Activated T-helper 17 cell treated with anti-CD3 and anti-CD28 coated beads, Interleukin-2, amount 50 U/mL, for 72 hours (primary cell): ENCODE results near the gene ARFIP1. TPM values are rescaled to one million over a fixed set of nuclear protein-coding genes. Genes with fewer than 3 reads are reported as not detected.
"Not testable (repeated sequence)": the region's sequence is repeated elsewhere in the genome, so short reads cannot be mapped to it uniquely, and the experiment has no call there.

Experiments used
- ATAC-seq: fragments of 150-1000 bp; cut with Tn5 transposase; replicated peaks from 2 replicates; pipeline ENCODE4 v1.10.0; 2021; ENCODE audit warnings: mild to moderate bottlenecking, moderate library complexity
- H3K27ac Mint-ChIP-seq: one replicate; pipeline ENCODE4 v1.8.0; 2022; ENCODE audit warnings: mixed read lengths
- H3K27me3 Mint-ChIP-seq: one replicate; pipeline ENCODE4 v1.8.0; 2022; ENCODE audit warnings: mixed read lengths
- H3K36me3 Mint-ChIP-seq: one replicate; pipeline ENCODE4 v1.8.0; 2022; ENCODE audit warnings: low read depth, mild to moderate bottlenecking, mixed read lengths
- H3K4me1 Mint-ChIP-seq: one replicate; pipeline ENCODE4 v1.8.0; 2022; ENCODE audit warnings: mixed read lengths
- H3K4me3 Mint-ChIP-seq: one replicate; pipeline ENCODE4 v1.8.0; 2022; ENCODE audit warnings: mild to moderate bottlenecking, mixed read lengths
- H3K9me3 Mint-ChIP-seq: one replicate; pipeline ENCODE4 v1.8.0; 2022; ENCODE audit warnings: mixed read lengths
- total RNA-seq, 2 donors: library from RNA; stranded (reverse); gene quantifications; one replicate each; pipeline ENCODE4 v1.2.3, GENCODE V29; 2022

Gene ARFIP1
- total RNA-seq, 2 donors from 2014 or later = 11.4 to 14.0 TPM

DNA sequence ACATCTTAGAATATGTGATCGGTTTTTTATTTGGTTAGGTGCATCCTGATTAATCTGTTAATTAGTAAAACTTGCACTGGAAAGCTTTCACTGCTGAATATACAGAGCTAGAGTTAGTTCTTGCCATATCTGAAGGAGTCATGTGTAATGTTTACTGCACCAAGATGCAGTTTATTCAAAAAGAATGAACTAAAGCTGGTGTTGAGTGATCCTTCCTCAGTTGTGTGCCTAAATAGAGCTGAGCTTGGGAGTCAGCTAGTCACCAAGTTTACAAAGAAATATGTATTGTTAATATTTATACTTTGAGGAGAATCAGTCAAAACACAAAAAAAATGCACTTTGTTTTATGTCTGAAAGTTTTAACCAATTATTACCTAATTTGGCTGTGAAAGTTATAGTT lies 102.2 kb downstream of the ARFIP1 start:
- H3K4me3 Mint-ChIP-seq = no peak overlapping the region
- H3K4me1 Mint-ChIP-seq = no peaks in the 10 kb centered on the region
- no peaks in the 10 kb centered on the region for H3K27me3 Mint-ChIP-seq
- peaks cover 26% of the 10 kb centered on the region for H3K36me3 Mint-ChIP-seq
- no peak for ATAC-seq
- H3K9me3 Mint-ChIP-seq = no peaks in the 10 kb centered on the region
- no peak overlapping the region for H3K27ac Mint-ChIP-seq

GRCh38 chr4:152885185-152885584 lies 105.4 kb downstream of the ARFIP1 start:
- Mint-ChIP-seq H3K4me3 (no peak overlapping the region), H3K27ac (no peak overlapping the region), H3K9me3 (no peaks in the 10 kb centered on the region), H3K4me1 (no peaks in the 10 kb centered on the region), H3K27me3 (no peaks in the 10 kb centered on the region), H3K36me3 (peaks cover 30% of the 10 kb centered on the region)
- no peak for ATAC-seq

- Mint-ChIP-seq H3K4me3 (no peak overlapping the region), H3K9me3 (no peaks in the 10 kb centered on the region), H3K4me1 (no peaks in the 10 kb centered on the region), H3K36me3 (peaks cover 33% of the 10 kb centered on the region), H3K27ac (no peak overlapping the region), H3K27me3 (no peaks in the 10 kb centered on the region)
- ATAC-seq = no peak
Measured at GRCh38 chr4:152886201-152886600, 106.4 kb downstream of the ARFIP1 start.

DNA sequence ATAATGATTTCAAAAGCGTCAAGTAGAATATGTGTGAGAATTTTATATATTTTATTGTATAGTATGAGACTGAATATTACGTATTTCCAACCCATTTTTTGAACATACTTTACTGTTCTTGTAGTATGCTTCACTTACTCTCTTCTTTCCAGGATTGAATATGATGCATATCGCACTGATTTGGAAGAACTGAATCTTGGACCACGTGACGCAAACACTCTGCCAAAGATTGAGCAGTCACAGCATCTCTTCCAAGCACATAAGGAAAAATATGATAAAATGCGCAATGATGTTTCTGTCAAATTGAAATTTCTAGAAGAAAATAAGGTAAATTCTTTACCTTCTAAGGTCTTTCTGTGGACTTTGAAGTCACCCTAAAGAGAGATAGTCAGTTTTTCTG lies 108.2 kb downstream of the ARFIP1 start:
- no peak for ATAC-seq

GRCh38 chr4:152892974-152893373 lies 113.2 kb downstream of the ARFIP1 start:
- Mint-ChIP-seq H3K27me3 (no peaks in the 10 kb centered on the region), H3K36me3 (peaks cover 50% of the 10 kb centered on the region), H3K4me1 (no peaks in the 10 kb centered on the region), H3K27ac (no peak overlapping the region), H3K9me3 (no peaks in the 10 kb centered on the region), H3K4me3 (no peak overlapping the region)
- ATAC-seq = no peak

More for the DNA sequence above, 108.2 kb downstream of the ARFIP1 start:
- Mint-ChIP-seq H3K9me3 (no peaks in the 10 kb centered on the region), H3K27me3 (no peaks in the 10 kb centered on the region), H3K4me3 (no peak overlapping the region), H3K36me3 (peaks cover 42% of the 10 kb centered on the region), H3K4me1 (no peaks in the 10 kb centered on the region), H3K27ac (no peak overlapping the region)

DNA sequence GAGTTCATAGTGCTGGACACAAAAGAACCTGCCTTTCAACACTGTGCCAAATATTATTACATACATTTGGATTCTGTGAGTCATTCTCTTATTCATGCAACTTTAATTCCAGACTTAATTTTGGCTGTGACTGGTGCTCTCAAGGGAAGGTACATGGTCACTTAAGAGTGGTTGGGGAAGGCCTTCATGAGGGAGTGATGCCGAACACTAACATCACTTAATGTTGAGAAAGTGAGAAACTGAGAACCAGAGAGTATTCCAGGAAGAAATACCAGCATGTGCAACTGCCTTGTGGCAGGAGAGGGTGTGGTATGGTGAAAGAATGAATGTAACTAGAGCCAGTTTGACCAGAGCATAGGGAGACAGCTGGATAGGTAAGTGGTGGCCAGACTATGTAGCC lies 114.9 kb downstream of the ARFIP1 start:
- Mint-ChIP-seq H3K27ac (no peak overlapping the region), H3K9me3 (no peaks in the 10 kb centered on the region), H3K4me3 (no peak overlapping the region), H3K27me3 (no peaks in the 10 kb centered on the region), H3K4me1 (no peaks in the 10 kb centered on the region), H3K36me3 (peaks cover 49% of the 10 kb centered on the region)
- no peak for ATAC-seq

DNA sequence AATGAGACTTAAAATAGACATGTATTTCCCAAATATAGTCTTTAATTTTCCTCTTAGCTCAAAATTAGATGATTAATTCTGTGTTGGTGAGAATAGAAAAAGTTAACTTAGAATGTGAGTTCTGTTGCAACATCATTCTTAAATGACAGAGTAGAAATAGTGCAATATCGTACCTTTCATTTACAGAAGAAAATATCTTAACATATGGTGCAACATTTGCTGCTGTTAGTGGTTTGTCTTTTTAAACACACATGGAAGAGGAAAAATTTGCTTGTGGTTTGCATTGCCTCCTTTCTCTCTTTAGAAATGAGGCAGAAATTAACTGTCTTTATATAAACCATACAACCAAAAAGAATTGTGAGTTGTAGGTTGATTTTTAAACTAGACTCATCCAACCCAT lies 117.1 kb downstream of the ARFIP1 start:
- ATAC-seq = no peak
- no peak overlapping the region for H3K27ac Mint-ChIP-seq
- no peaks in the 10 kb centered on the region for H3K4me1 Mint-ChIP-seq
- no peak overlapping the region for H3K4me3 Mint-ChIP-seq
- no peaks in the 10 kb centered on the region for H3K27me3 Mint-ChIP-seq
- no peaks in the 10 kb centered on the region for H3K9me3 Mint-ChIP-seq
- H3K36me3 Mint-ChIP-seq = peaks cover 33% of the 10 kb centered on the region

DNA sequence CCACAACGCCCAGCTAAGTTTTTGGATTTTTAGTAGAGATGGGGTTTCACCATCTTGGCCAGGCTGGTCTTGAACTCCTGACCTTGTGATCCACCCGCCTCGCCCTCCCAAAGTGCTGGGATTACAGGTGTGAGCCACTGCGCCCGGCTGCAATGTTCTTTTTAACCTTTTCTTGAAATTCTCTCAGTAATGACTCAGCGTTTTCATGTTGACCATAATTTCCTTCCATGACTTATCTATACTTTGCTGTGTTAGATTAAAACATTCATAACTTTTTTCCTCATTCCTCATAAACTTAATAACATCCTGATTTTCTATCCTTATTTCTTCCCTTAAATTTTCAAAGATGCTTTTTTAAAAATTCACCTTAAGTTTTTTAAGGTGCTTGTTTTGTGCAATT lies 118.4 kb downstream of the ARFIP1 start:
- H3K27ac Mint-ChIP-seq, H3K4me3 Mint-ChIP-seq, ATAC-seq, H3K9me3 Mint-ChIP-seq, H3K4me1 Mint-ChIP-seq, H3K27me3 Mint-ChIP-seq: not testable (repeated sequence)
- peaks cover 23% of the 10 kb centered on the region for H3K36me3 Mint-ChIP-seq

DNA sequence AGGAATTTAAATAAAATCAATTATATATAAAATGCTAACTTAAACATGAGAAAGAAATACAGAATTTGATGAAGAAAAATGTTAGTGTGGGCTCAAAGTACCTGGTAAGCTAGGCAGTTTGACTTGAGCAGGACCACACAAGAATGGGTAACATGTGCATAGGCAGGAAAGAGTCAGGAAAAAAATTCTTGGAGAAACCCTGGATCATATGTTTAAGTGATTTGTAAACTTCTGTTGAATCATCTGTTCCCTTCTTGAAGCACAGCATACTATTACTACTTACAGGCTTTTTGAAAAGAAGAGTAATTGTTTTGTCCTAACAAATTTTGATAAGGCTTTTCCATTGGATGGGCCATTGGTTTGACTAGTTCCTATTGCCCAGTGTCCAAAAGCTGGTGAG lies 118.9 kb downstream of the ARFIP1 start:
- Mint-ChIP-seq H3K9me3 (no peaks in the 10 kb centered on the region), H3K36me3 (peaks cover 19% of the 10 kb centered on the region), H3K4me3 (no peak overlapping the region), H3K27ac (no peak overlapping the region), H3K4me1 (no peaks in the 10 kb centered on the region), H3K27me3 (no peaks in the 10 kb centered on the region)
- no peak for ATAC-seq

- H3K4me1 Mint-ChIP-seq = no peaks in the 10 kb centered on the region
- H3K4me3 Mint-ChIP-seq = no peak overlapping the region
- no peaks in the 10 kb centered on the region for H3K27me3 Mint-ChIP-seq
- no peak overlapping the region for H3K27ac Mint-ChIP-seq
- no peak for ATAC-seq
- H3K36me3 Mint-ChIP-seq = peaks cover 23% of the 10 kb centered on the region
- no peaks in the 10 kb centered on the region for H3K9me3 Mint-ChIP-seq
Measured at GRCh38 chr4:152900395-152900794, 120.6 kb downstream of the ARFIP1 start.

DNA sequence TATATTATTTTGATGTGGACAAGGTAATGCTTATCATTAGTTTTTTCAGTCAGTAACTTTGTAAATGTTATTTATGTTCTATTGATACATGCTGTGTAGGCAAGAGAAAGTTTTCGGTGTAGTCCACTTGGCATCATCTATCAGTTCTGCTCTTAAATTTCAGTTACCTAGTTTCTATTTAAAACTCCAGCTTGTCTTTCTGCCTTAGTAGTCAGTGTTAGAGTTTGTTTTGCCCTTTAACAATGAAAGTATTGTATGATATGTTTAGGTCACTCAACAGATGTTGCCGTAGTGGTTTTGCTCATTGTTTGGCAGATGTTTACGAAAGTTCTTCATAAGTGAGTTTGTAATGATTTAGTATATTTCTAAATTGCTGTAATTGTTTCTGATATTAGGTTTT lies 121.5 kb downstream of the ARFIP1 start:
- Mint-ChIP-seq H3K4me1 (no peaks in the 10 kb centered on the region), H3K9me3 (no peaks in the 10 kb centered on the region), H3K27ac (no peak overlapping the region), H3K36me3 (peaks cover 20% of the 10 kb centered on the region), H3K4me3 (no peak overlapping the region), H3K27me3 (no peaks in the 10 kb centered on the region)
- ATAC-seq = no peak

DNA sequence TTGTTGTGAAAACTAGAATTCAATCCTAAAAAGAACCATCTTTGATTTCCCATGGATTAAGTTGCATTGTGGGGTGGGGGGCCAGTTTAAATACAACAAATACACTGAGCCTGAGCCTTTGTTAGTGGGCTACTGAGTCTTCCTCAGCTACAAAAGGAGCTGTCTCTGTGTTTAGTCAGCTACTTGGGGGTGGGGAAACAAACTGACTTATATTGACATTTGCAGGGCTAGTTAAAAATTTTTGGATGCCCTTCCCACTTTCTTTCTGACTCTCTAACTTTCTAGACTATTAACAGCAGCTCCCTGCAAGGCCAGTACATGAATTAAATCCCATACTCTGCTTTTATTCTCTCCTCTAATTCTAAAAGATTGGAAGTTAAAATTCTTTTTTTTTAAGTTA lies 123.9 kb downstream of the ARFIP1 start:
- no peak overlapping the region for H3K4me3 Mint-ChIP-seq
- ATAC-seq = no peak
- H3K9me3 Mint-ChIP-seq = no peaks in the 10 kb centered on the region
- H3K27ac Mint-ChIP-seq = no peak overlapping the region
- peaks cover 27% of the 10 kb centered on the region for H3K36me3 Mint-ChIP-seq
- no peaks in the 10 kb centered on the region for H3K4me1 Mint-ChIP-seq
- H3K27me3 Mint-ChIP-seq = no peaks in the 10 kb centered on the region

DNA sequence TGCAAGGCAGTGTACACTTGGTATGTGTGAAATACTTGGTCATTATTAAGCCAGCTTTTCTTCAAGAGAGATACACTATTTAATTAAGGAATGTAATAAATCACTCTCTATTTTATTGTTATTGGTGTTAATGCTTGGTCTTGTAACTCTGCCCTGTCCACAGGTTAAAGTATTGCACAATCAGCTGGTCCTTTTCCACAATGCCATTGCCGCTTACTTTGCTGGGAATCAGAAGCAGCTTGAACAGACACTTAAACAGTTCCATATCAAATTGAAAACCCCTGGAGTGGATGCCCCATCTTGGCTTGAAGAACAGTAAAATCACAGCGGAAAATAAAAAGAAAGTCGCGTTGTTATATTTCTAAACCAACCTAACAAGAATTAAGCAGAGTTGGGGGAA lies 130.1 kb downstream of the ARFIP1 start:
- no peaks in the 10 kb centered on the region for H3K4me1 Mint-ChIP-seq
- H3K36me3 Mint-ChIP-seq = peaks cover 41% of the 10 kb centered on the region
- H3K4me3 Mint-ChIP-seq = no peak overlapping the region
- H3K9me3 Mint-ChIP-seq = no peaks in the 10 kb centered on the region
- no peak for ATAC-seq
- no peaks in the 10 kb centered on the region for H3K27me3 Mint-ChIP-seq
- H3K27ac Mint-ChIP-seq = no peak overlapping the region

- Mint-ChIP-seq H3K4me1 (no peaks in the 10 kb centered on the region), H3K9me3 (no peaks in the 10 kb centered on the region), H3K27ac (no peak overlapping the region), H3K36me3 (peaks cover 41% of the 10 kb centered on the region), H3K4me3 (no peak overlapping the region), H3K27me3 (no peaks in the 10 kb centered on the region)
- no peak for ATAC-seq
Measured at GRCh38 chr4:152910521-152910920, 130.8 kb downstream of the ARFIP1 start.

- no peak for ATAC-seq
- no peak overlapping the region for H3K27ac Mint-ChIP-seq
- H3K4me3 Mint-ChIP-seq = no peak overlapping the region
- no peaks in the 10 kb centered on the region for H3K27me3 Mint-ChIP-seq
- H3K4me1 Mint-ChIP-seq = no peaks in the 10 kb centered on the region
- H3K36me3 Mint-ChIP-seq = peaks cover 6% of the 10 kb centered on the region
- H3K9me3 Mint-ChIP-seq = peaks cover 5% of the 10 kb centered on the region
Measured at GRCh38 chr4:152917543-152918395, 138.0 kb downstream of the ARFIP1 start.
